ENCODE measurements around the gene ZNF668.
"Not testable (repeated sequence)": the region's sequence is repeated elsewhere in the genome, so short reads cannot be mapped to it uniquely, and the experiment has no call there.

Gene ZNF668

GRCh38 chr16:31016018-31016417, 58.0 kb downstream of the ZNF668 start:
- no peak for DNase-seq (ENCODE audit: low read depth in 2 of 3, low spot score in 2 of 3)

DNA sequence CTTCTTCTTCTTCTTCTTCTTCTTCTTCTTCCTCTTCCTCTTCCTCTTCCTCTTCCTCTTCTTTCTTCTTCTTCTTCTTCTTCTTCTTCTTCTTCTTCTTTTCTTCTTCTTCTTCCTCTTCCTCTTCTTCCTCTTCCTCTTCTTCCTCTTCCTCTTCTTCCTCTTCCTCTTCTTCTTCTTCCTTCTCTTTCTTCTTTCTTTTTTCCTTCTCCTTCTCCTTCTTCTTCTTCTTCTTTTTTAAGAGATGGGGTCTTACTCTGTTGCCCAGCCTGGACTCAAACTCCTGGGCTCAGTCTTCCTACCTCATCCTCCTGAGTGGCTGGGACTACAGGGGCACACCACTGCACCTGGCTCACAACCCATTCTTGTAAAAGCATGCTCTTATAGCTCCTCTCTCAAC, 60.7 kb downstream of the ZNF668 start:
- DNase-seq (ENCODE audit: low read depth in 2 of 3, low spot score in 2 of 3) = not testable (repeated sequence)

DNA sequence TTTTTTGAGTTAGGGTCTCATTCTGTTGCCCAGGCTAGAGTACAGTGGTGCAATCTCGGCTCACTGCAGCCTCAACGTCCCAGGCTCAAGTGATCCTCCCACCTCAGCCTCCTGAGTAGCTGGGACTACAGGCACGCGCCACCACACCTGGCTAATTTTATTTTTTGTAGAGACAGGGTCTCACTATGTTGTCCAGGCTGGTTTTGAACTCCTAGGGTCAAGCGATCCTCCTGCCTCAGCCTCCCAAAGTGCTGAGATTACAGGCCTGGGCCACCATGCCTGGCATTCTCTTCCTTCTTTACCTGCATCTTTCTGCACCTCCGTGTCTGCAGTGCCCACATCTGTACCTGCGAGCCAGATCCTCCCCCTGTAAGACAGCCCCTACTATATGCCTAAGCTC, 62.2 kb downstream of the ZNF668 start:
- DNase-seq (ENCODE audit: low read depth in 2 of 3, low spot score in 2 of 3) = not testable (repeated sequence)

Data from activated CD8-positive, alpha-beta memory T cell treated with anti-CD3 and anti-CD28 coated beads for 48 hours (primary cell).